Mucosa of descending colon (tissue), 3 donors: ENCODE measurements around the gene MCOLN1. TPM values are rescaled to one million over a fixed set of nuclear protein-coding genes. Genes with fewer than 3 reads are reported as not detected.

Experiments
- ATAC-seq: fragments of 200-7000 bp; cut with Tn5 transposase; one replicate; pipeline ENCODE4 v1.9.1; 2020; ENCODE audit warnings: mild to moderate bottlenecking, moderate library complexity
- DNase-seq, 3 donors: peaks; one replicate each; pipeline ENCODE4 v3.0.0-alpha.2; 2020
- H3K36me3 ChIP-seq: fragments of 200-600 bp; one replicate; pipeline ENCODE4 v1.8.0; 2021; ENCODE audit warnings: low read depth, mild to moderate bottlenecking
- H3K4me1 ChIP-seq: fragments of 200-600 bp; one replicate; pipeline ENCODE4 v1.8.0; 2021; ENCODE audit warnings: low read depth, mild to moderate bottlenecking
- H3K4me3 ChIP-seq: fragments of 200-600 bp; one replicate; pipeline ENCODE4 v1.8.0; 2021; ENCODE audit warnings: mild to moderate bottlenecking
- H3K9me3 ChIP-seq: fragments of 200-600 bp; one replicate; pipeline ENCODE4 v1.8.0; 2021; ENCODE audit warnings: mild to moderate bottlenecking
- CTCF ChIP-seq: fragments of 200-600 bp; IDR thresholded peaks from one replicate; pipeline ENCODE4 v1.8.0; 2022; ENCODE audit warnings: antibody characterized with exemption, mild to moderate bottlenecking
- intact Hi-C, 2 donors: fragments of 100-400 bp; cut with DNase I in 1 of 2; cut with micrococcal nuclease in 1 of 2; formaldehyde crosslinking; loops; one replicate each; pipeline versions ENCODE4 v1.11.0 to v1.11.1; 2022; cut with DNase I, micrococcal nuclease
- total RNA-seq, 3 donors: library from RNA; stranded (reverse); fragmentation: NEBNext Ultra II Directional in 2 of 3; extraction: Animal tissue kit (Norgen Biotek cat#: 25700) in 2 of 3; gene quantifications; one replicate each; pipeline versions ENCODE4 v1.2.1 to v1.2.4, GENCODE V29; 2021 to 2023
- donor health status: DM: no; HTN: no; CAD: no; lungs with moderate emphysema.
- donor health status: DM: no; HTN: no; CAD: no.
- donor health status: DM: no; HTN: yes; CAD: no.

The MCOLN1 gene
- total RNA-seq, 3 donors from 2014 or later, result 29.5 to 40.1 (median 31.7) TPM

GRCh38 chr19:7509625-7510024 is 12.8 kb upstream of the MCOLN1 start:
- intact Hi-C loops, result no loop called here
- Histone ChIP-seq H3K36me3 (no peaks in the 10 kb centered on the region), H3K4me3 (no peak overlapping the region), H3K9me3 (no peaks in the 10 kb centered on the region), H3K4me1 (peaks cover 9% of the 10 kb centered on the region)
- ATAC-seq (no peak), DNase-seq (no peak)
- TF ChIP-seq CTCF, result no peak

GRCh38 chr19:7512400-7512851 is 10.0 kb upstream of the MCOLN1 start:
- Histone ChIP-seq H3K4me1 (peaks cover 5% of the 10 kb centered on the region), H3K36me3 (no peaks in the 10 kb centered on the region), H3K9me3 (no peaks in the 10 kb centered on the region), H3K4me3 (no peak overlapping the region)
- intact Hi-C loops, result no loop called here
- ATAC-seq (no peak), DNase-seq (no peak)
- no peak for TF ChIP-seq CTCF

- TF ChIP-seq CTCF, result no peak
- Histone ChIP-seq H3K9me3 (no peaks in the 10 kb centered on the region), H3K4me3 (no peak overlapping the region), H3K4me1 (peaks cover 5% of the 10 kb centered on the region), H3K36me3 (no peaks in the 10 kb centered on the region)
- ATAC-seq (no peak), DNase-seq (no peak)
- intact Hi-C loops, result no loop called here
Measured at GRCh38 chr19:7513809-7514642, 8.4 kb upstream of the MCOLN1 start.

- H3K4me3 ChIP-seq, result no peak overlapping the region
- ATAC-seq, result peak; percentile 2
- no peaks in the 10 kb centered on the region for H3K36me3 ChIP-seq
- intact Hi-C loops, result no loop called here
- H3K4me1 ChIP-seq, result peaks cover 5% of the 10 kb centered on the region
- peak in 1 of 3 donors; percentile 58 for DNase-seq
- H3K9me3 ChIP-seq, result no peaks in the 10 kb centered on the region
- no peak for TF ChIP-seq CTCF
Measured at GRCh38 chr19:7515110-7515644, 7.2 kb upstream of the MCOLN1 start.

GRCh38 chr19:7515645-7516151 is 6.7 kb upstream of the MCOLN1 start, which contains the start of gene ZNF358:
Gene ZNF358 (plus strand): TSS chr19:7516103. CDS start chr19:7519243, 3,140 bp downstream.
- H3K4me3 ChIP-seq, result peak within 1 kb of the TSS; percentile 34
- DNase-seq (peak; percentile 85 to 90 (median 86)), ATAC-seq (peak; percentile 96)
- no peaks in the 10 kb centered on the region for H3K9me3 ChIP-seq
- H3K4me1 ChIP-seq, result peaks cover 5% of the 10 kb centered on the region
- no peaks in the 10 kb centered on the region for H3K36me3 ChIP-seq
- intact Hi-C loops, result no loop called here
- TF ChIP-seq CTCF, result no peak
